HepG2 (cell line): Measurements from ENCODE around the gene YIF1A. TPM values are rescaled to one million over a fixed set of nuclear protein-coding genes. Genes with fewer than 3 reads are reported as not detected.

Source experiments
- BHLHE40 ChIP-seq: IDR thresholded peaks from 2 replicates; pipeline ENCODE4 v1.6.1; 2011; ENCODE audit warnings: low read length, improper control_type of control experiment
- FOXA3 ChIP-seq: IDR thresholded peaks from 2 replicates; pipeline ENCODE4 v1.6.1; 2016; ENCODE audit warnings: missing genetic modification reagents, missing compliant biosample characterization
- GLI4 ChIP-seq: sonication (generic); formaldehyde crosslinking; IDR thresholded peaks from 2 replicates; pipeline ENCODE4 v1.5.1; 2020; ENCODE audit warnings: missing genetic modification reagents, mild to moderate bottlenecking, moderate library complexity, borderline replicate concordance
- HNF4G ChIP-seq, 2 experiments: sonication (generic) in 1 of 2; formaldehyde crosslinking in 1 of 2; IDR thresholded peaks; 2 replicates each; pipeline versions ENCODE4 v1.4.0 to v1.6.1; 2011 to 2020; ENCODE audit warnings: borderline replicate concordance in 2 of 2, low read depth in 2 of 2, mild to moderate bottlenecking in 2 of 2, low read length in 1 of 2, missing genetic modification reagents in 1 of 2, moderate library complexity in 1 of 2
- MED8 ChIP-seq: sonication (generic); formaldehyde crosslinking; IDR thresholded peaks from 2 replicates; pipeline ENCODE4 v1.8.1; 2023; ENCODE audit warnings: mild to moderate bottlenecking, missing genetic modification reagents; ENCODE audit not compliant: insufficient replicate concordance
- PHF20 ChIP-seq: sonication (generic); formaldehyde crosslinking; IDR thresholded peaks from 2 replicates; pipeline ENCODE4 v1.5.0; 2020; ENCODE audit warnings: mild to moderate bottlenecking, missing genetic modification reagents
- SATB2 ChIP-seq: sonication (generic); formaldehyde crosslinking; IDR thresholded peaks from 2 replicates; pipeline ENCODE4 v1.5.0; 2020; ENCODE audit warnings: missing genetic modification reagents
- TMF1 ChIP-seq: sonication (generic); formaldehyde crosslinking; IDR thresholded peaks from 2 replicates; pipeline ENCODE4 v1.8.1; 2022; ENCODE audit warnings: low read depth, missing genetic modification reagents
- TP53 ChIP-seq: sonication (generic); formaldehyde crosslinking; conservative IDR thresholded peaks from 2 replicates; pipeline ENCODE4 v1.4.0; 2020; ENCODE audit warnings: missing genetic modification reagents
- ZMAT3 ChIP-seq: sonication (generic); formaldehyde crosslinking; conservative IDR thresholded peaks from 2 replicates; pipeline ENCODE4 v1.7.0; 2021; ENCODE audit warnings: missing genetic modification reagents
- ZNF367 ChIP-seq: sonication (generic); formaldehyde crosslinking; IDR thresholded peaks from 2 replicates; pipeline ENCODE4 v1.4.0; 2020; ENCODE audit warnings: missing genetic modification reagents, borderline replicate concordance
- ZNF605 ChIP-seq: sonication (generic); formaldehyde crosslinking; IDR thresholded peaks from 2 replicates; pipeline ENCODE4 v1.8.0; 2022; ENCODE audit warnings: mild to moderate bottlenecking, missing genetic modification reagents
- ZNF709 ChIP-seq: sonication (generic); formaldehyde crosslinking; IDR thresholded peaks from 2 replicates; pipeline ENCODE4 v1.5.0; 2020; ENCODE audit warnings: mild to moderate bottlenecking, missing genetic modification reagents
- polyA plus RNA-seq, 8 experiments: library from polyadenylated mRNA; depleted of rRNA in 3 of 8; stranded (reverse) in 7 of 8; unstranded in 1 of 8; fragments of >200 nt; fragmentation: Illumina TruSeq in 4 of 8; extraction: Trizol in 4 of 8; gene quantifications; 2 replicates each; pipeline versions ENCODE4 v1.2.1 to v1.2.3, GENCODE V29; 2011 to 2016; ENCODE audit warnings: low read depth in 4 of 8, missing spikeins in 1 of 8, mixed read lengths in 1 of 8; ENCODE audit not compliant: insufficient read depth in 1 of 8
- total RNA-seq, 5 experiments: library from RNA; depleted of rRNA; stranded (reverse); fragments of >200 nt; fragmentation: Illumina TruSeq; extraction: Trizol; gene quantifications; 2 replicates each; pipeline ENCODE4 v1.2.3, GENCODE V29; 2016; ENCODE audit warnings: low read depth in 1 of 5
- TF ChIP-seq, protein P1 (sequence below): IDR thresholded peaks from 2 replicates; pipeline ENCODE4 v1.6.1; 2016; ENCODE audit warnings: missing biosample characterization, missing genetic modification reagents, low read depth
- TF ChIP-seq, protein P2 (sequence below): conservative IDR thresholded peaks from 2 replicates; pipeline ENCODE4 v1.6.1; 2018; ENCODE audit warnings: missing genetic modification reagents
- TF ChIP-seq, protein P3 (sequence below): sonication (generic); formaldehyde crosslinking; conservative IDR thresholded peaks from 2 replicates; pipeline ENCODE4 v1.4.0; 2020; ENCODE audit warnings: missing genetic modification reagents
- TF ChIP-seq, protein P4 (sequence below): sonication (generic); formaldehyde crosslinking; IDR thresholded peaks from 2 replicates; pipeline ENCODE4 v1.4.0; 2020; ENCODE audit warnings: missing genetic modification reagents
- TF ChIP-seq, protein P5 (sequence below): sonication (generic); formaldehyde crosslinking; conservative IDR thresholded peaks from 2 replicates; pipeline ENCODE4 v1.8.0; 2022; ENCODE audit warnings: low read depth, missing genetic modification reagents

The YIF1A gene
- total and polyA plus RNA-seq, 2 of the 13 experiments (the other 11 are each of a cell fraction or from before 2014, with no cell fraction given): 133 to 145 TPM

DNA sequence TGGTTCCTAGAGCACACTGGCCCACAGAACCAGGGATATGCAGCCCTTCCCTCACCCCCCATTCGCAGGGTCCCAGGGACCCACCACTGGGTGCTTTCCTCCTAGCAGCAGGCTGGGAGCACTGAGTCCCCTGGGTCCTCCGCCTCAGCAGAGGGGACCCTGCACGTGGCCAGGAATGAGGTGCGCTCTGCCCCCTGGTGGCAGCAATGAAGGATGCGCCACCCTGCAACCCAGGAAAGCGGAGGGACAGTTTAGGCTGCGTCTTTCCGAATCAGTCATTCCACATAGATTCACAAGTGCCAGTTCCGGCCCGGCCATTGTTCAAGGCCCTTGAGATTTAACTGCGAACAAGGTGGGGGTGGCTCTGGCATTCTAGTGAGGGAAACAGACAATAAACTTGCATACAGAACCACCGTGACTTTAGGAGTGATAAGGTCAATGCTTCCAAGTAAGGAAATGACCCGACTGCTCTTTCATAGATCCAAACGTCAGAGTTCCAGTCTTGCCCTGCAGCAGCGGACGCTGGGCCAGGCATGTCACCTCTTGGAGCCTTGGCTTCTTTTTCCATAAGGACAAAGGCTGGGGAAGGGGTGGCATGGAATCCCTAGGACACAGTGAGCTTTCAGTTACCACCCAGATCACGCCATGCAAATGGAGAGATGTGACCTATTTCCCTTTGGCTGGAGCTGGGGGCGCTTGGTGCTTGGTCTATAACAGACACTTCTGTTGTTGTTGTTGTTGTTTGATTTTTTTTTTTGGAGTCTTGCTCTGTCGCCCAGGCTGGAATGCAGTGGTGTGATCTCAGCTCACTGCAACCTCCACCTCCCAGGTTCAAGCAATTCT is 39.6 kb upstream of the YIF1A start (continued):
- TF ChIP-seq FOXA3 (CRISPR knock-in tag) (peak; percentile 69), SATB2 (CRISPR knock-in tag) (no peak), TP53 (CRISPR knock-in tag) (no peak), TMF1 (CRISPR knock-in tag) (peak; percentile 30; the same call in 1 of the 2 replicates), ZNF605 (CRISPR knock-in tag) (peak; percentile 78), ZNF367 (CRISPR knock-in tag) (peak; percentile 57; the same call in 1 of the 2 replicates), HNF4G (IDR thresholded peaks at IDR 0.05; ENCODE audit: borderline replicate concordance, low read depth, low read length) (no peak), HNF4G (CRISPR knock-in tag; IDR thresholded peaks at IDR 0.05; ENCODE audit: borderline replicate concordance, low read depth) (no peak), ZMAT3 (CRISPR knock-in tag) (no peak), MED8 (no peak), BHLHE40 (peak; percentile 86), PHF20 (CRISPR knock-in tag) (0 out of 2 replicates have a peak, but pooled peaks have one; percentile 22), GLI4 (CRISPR knock-in tag) (no peak), ZNF709 (no peak; the same call in 1 of the 2 replicates)
- TF ChIP-seq, protein P1, sequence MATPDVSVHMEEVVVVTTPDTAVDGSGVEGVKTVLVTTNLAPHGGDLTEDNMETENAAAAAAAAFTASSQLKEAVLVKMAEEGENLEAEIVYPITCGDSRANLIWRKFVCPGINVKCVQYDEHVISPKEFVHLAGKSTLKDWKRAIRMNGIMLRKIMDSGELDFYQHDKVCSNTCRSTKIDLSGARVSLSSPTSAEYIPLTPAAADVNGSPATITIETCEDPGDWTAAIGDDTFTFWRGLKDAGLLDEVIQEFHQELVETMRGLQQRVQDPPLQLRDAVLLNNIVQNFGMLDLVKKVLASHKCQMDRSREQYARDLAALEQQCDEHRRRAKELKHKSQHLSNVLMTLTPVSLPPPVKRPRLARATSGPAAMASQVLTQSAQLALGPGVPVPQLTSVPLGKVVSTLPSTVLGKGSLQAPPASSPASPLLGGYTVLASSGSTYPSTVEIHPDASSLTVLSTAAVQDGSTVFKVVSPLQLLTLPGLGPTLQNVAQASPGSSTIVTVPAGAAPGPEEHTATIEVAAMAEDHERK: no peak
- TF ChIP-seq, protein P2, sequence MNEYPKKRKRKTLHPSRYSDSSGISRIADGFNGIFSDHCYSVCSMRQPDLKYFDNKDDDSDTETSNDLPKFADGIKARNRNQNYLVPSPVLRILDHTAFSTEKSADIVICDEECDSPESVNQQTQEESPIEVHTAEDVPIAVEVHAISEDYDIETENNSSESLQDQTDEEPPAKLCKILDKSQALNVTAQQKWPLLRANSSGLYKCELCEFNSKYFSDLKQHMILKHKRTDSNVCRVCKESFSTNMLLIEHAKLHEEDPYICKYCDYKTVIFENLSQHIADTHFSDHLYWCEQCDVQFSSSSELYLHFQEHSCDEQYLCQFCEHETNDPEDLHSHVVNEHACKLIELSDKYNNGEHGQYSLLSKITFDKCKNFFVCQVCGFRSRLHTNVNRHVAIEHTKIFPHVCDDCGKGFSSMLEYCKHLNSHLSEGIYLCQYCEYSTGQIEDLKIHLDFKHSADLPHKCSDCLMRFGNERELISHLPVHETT (CRISPR knock-in tag): peak; percentile 52; the same call in 1 of the 2 replicates
- TF ChIP-seq, protein P3, sequence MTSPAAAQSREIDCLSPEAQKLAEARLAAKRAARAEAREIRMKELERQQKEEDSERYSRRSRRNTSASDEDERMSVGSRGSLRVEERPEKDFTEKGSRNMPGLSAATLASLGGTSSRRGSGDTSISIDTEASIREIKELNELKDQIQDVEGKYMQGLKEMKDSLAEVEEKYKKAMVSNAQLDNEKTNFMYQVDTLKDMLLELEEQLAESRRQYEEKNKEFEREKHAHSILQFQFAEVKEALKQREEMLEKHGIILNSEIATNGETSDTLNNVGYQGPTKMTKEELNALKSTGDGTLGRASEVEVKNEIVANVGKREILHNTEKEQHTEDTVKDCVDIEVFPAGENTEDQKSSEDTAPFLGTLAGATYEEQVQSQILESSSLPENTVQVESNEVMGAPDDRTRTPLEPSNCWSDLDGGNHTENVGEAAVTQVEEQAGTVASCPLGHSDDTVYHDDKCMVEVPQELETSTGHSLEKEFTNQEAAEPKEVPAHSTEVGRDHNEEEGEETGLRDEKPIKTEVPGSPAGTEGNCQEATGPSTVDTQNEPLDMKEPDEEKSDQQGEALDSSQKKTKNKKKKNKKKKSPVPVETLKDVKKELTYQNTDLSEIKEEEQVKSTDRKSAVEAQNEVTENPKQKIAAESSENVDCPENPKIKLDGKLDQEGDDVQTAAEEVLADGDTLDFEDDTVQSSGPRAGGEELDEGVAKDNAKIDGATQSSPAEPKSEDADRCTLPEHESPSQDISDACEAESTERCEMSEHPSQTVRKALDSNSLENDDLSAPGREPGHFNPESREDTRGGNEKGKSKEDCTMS (CRISPR knock-in tag): 0 out of 2 replicates have a peak, but pooled peaks have one; percentile 51
- TF ChIP-seq, protein P4, sequence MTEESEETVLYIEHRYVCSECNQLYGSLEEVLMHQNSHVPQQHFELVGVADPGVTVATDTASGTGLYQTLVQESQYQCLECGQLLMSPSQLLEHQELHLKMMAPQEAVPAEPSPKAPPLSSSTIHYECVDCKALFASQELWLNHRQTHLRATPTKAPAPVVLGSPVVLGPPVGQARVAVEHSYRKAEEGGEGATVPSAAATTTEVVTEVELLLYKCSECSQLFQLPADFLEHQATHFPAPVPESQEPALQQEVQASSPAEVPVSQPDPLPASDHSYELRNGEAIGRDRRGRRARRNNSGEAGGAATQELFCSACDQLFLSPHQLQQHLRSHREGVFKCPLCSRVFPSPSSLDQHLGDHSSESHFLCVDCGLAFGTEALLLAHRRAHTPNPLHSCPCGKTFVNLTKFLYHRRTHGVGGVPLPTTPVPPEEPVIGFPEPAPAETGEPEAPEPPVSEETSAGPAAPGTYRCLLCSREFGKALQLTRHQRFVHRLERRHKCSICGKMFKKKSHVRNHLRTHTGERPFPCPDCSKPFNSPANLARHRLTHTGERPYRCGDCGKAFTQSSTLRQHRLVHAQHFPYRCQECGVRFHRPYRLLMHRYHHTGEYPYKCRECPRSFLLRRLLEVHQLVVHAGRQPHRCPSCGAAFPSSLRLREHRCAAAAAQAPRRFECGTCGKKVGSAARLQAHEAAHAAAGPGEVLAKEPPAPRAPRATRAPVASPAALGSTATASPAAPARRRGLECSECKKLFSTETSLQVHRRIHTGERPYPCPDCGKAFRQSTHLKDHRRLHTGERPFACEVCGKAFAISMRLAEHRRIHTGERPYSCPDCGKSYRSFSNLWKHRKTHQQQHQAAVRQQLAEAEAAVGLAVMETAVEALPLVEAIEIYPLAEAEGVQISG (CRISPR knock-in tag): peak; percentile 82
- TF ChIP-seq, protein P5, sequence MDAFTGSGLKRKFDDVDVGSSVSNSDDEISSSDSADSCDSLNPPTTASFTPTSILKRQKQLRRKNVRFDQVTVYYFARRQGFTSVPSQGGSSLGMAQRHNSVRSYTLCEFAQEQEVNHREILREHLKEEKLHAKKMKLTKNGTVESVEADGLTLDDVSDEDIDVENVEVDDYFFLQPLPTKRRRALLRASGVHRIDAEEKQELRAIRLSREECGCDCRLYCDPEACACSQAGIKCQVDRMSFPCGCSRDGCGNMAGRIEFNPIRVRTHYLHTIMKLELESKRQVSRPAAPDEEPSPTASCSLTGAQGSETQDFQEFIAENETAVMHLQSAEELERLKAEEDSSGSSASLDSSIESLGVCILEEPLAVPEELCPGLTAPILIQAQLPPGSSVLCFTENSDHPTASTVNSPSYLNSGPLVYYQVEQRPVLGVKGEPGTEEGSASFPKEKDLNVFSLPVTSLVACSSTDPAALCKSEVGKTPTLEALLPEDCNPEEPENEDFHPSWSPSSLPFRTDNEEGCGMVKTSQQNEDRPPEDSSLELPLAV (CRISPR knock-in tag): no peak
